Hematopoietic multipotent progenitor cell treated with erythropoietin and hydrocortisone succinate and interleukin-3 and kit ligand, for 4 days (in vitro differentiated cells): ENCODE measurements around the gene CHST11.
A peak's percentile ranks its signal among the peaks of the same experiment; 100 is the strongest.

Experiments
- DNase-seq: peaks from one replicate; pipeline ENCODE4 v3.0.0-alpha.2; 2015

Gene CHST11

GRCh38 chr12:104749545-104749944, 292.8 kb downstream of the CHST11 start:
- DNase-seq = no peak

- DNase-seq = peak; percentile 85
These were observed 293.3 kb downstream of the CHST11 start for GRCh38 chr12:104750061-104750460.

GRCh38 chr12:104751120-104751519, 294.4 kb downstream of the CHST11 start:
- no peak for DNase-seq

- DNase-seq = no peak
These were observed 294.8 kb downstream of the CHST11 start for GRCh38 chr12:104751594-104751993.

- no peak for DNase-seq
These were observed 295.3 kb downstream of the CHST11 start for GRCh38 chr12:104752016-104752415.

GRCh38 chr12:104752881-104753280, 296.1 kb downstream of the CHST11 start:
- no peak for DNase-seq

GRCh38 chr12:104756901-104757300, 300.2 kb downstream of the CHST11 start:
- no peak for DNase-seq

GRCh38 chr12:104758771-104759170, 302.0 kb downstream of the CHST11 start:
- DNase-seq = no peak

- peak; percentile 23 for DNase-seq
These were observed 304.3 kb downstream of the CHST11 start for GRCh38 chr12:104761091-104761490.

GRCh38 chr12:104761611-104762010, 304.9 kb downstream of the CHST11 start:
- DNase-seq = no peak

GRCh38 chr12:104763168-104763805, 306.5 kb downstream of the CHST11 start:
- DNase-seq = peak; percentile 82

- DNase-seq = peak; percentile 59
These were observed 307.7 kb downstream of the CHST11 start for GRCh38 chr12:104764225-104765091.

- no peak for DNase-seq
These were observed 310.5 kb downstream of the CHST11 start for GRCh38 chr12:104767261-104767660.

- DNase-seq = no peak
These were observed 311.3 kb downstream of the CHST11 start for GRCh38 chr12:104768033-104768432.

GRCh38 chr12:104769144-104769561, 312.4 kb downstream of the CHST11 start:
- DNase-seq = no peak

GRCh38 chr12:104772336-104772735, 315.6 kb downstream of the CHST11 start:
- no peak for DNase-seq

GRCh38 chr12:104775731-104776231, 319.0 kb downstream of the CHST11 start:
- DNase-seq = no peak

- no peak for DNase-seq
These were observed 322.4 kb downstream of the CHST11 start for GRCh38 chr12:104779134-104779533.

GRCh38 chr12:104782296-104782695, 325.5 kb downstream of the CHST11 start:
- DNase-seq = no peak

GRCh38 chr12:104784592-104784991, 327.8 kb downstream of the CHST11 start:
- DNase-seq = no peak

GRCh38 chr12:104785886-104786285, 329.1 kb downstream of the CHST11 start:
- peak; percentile 27 for DNase-seq

GRCh38 chr12:104786352-104786751, 329.6 kb downstream of the CHST11 start:
- no peak for DNase-seq

- DNase-seq = peak; percentile 39
These were observed 332.1 kb downstream of the CHST11 start for GRCh38 chr12:104788840-104789271.
